SHP77 treated with DMSO at 0.1 percent for 48 hours (cell line): Measurements from ENCODE around the gene L1CAM.

Source experiments
- DNase-seq: peaks from one replicate; lab custom pipeline; 2025; lab: John Stamatoyannopoulos, UW

L1CAM gene

DNA sequence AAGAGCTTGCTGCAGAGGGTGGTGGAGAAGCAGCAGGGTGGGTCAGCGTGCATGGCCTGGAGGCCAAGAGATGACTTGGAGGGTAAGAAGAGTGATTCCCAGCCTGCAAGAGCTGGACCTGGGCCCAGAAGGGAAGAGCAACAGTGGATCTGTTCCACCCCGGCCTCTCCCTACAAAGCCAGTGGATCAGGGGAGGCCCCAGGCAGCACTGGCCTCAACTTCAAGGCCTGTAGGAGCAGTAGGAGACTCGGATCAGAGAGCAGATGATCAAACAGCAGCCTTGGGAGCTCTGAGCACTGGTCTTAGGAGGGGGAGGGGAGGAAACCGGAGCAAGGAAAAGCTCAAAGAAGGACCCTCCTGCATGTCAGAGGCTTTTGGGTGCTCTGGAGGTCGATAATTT lies 7.6 kb downstream of the L1CAM start:
- DNase-seq, result no peak

DNA sequence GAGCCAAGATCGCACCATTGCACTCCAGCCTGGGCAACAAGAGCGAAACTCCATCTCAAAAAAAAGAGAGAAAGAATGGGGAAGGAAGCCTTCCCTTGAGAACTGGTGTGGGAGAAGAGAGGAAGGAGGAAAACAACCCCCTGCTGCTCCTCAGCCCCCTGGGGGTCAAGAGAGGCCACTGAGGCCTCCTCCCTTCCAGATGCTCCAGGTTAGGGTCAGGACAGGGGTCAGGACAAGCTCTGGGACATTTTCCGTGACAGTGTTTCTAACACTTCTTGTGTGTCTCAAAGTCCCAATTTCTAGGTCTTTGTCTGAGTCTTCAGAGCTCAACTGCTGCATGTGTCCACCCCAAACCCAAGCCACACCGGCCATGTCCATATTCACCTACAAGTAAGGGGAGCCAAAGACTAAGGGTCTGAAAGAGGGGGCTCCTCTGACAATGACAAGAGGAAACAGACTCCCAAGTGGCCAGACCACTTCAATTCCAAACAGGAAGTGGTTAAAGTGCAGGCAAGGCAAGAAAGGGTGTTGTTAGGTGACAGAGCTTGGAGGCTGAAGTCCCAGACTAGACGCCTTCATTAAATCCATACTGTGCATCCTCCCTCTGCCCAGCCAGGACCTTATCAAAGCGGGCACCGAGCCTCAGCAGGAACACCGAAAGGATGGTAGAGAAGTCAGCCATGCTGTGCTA lies 8.3 kb downstream of the L1CAM start:
- no peak for DNase-seq

DNA sequence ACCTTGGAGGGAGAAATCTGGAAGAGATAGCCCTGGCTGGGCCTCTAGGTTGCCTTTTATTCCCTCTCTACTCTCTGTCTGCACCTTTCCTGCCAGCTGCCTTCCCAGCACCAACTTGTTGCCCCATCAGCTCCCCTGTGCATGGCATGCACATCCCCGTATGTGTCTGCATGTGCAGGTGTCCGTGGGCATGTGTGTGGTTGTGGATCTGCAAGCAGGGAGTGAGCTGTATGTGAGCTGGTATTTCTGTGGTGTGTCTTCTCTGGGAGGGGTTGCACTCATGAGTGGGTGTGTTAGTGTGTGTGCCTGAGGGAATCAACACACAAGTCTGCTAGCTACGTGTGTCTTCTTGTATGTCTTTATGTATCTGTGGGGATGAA lies 9.9 kb downstream of the L1CAM start:
- DNase-seq, result no peak

DNA sequence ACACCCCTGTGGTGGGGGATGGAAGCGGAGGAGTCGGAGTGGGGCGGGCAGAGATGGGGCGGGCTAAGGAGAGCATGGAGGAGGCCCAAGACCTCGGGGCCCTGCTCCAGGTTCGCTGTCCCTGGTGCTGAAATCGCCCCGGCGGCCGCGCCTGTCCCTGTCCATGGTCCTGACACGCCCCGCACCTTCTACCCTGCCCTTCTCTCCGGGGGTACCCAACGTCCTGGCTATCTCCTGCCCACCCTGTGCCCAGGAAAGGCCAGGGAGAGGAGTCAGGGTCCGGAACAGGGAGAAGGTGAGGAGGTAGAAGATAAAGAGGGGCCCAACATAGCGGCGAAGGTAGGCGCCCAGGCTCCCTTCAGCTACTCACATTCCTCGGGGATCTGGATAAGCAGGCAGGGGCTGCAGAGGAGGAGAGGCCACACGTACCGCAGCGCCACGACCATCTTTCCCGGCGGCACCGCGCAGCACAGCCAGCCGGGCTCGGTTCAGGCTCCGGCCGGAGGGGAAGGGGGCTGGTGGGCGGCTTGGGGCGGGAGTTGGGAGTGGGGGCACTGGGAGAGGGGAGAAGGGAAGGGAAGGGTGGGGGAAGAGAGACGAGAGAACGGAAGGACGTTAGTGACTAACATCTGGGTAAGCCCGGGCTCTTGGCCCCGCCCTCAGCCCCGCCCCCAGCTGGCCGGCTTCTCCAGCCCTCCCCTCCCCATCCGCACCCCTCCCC lies 10.4 kb downstream of the L1CAM start:
- no peak for DNase-seq

DNA sequence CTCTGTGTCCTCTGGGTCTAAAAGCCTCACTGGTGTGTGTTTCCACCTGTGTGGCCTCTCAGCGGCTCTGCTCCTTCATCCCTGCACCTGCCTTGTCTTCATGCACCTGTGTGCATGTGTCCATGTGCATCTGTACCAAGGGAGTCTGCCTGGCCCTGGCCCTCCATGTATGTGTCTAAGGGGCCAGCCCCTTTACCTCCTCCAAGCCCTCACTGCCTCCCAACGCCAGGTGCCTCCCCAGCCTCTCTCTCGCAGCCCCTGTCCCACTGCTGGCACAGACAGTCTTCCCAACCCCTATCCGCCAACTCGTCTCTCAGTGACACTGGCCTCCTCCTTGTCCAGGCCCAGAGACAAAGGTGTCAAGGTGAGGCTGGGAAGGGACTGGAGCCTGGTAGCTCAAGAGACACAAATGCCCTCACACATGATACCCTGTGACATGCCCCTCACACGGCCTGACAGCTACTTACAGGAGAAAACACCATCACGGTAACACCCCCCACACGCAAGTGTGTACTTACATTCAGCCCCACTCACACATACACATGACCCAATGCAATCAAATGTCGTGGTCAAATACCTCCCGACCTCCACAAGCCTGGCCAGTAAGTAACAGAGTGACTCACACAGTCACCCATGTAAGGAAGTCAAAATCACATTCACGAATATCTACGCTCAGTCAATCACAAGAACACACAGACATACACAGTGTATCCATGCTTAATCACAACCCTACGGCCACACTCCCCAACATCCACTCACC lies 11.4 kb downstream of the L1CAM start:
- no peak for DNase-seq

DNA sequence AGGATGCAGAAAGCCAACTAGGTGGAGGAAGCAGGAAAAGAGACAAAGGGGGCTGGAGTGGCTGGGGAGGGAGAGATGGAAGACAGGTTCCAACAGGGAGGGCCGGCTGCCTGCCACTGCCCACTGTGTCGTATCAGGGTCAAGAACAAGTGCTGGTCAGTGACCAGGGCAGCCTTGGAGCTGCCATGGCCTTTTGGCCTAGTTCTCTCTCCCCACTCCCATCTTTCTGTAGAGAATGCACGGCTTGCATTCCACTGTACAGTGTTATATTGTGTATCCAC lies 11.9 kb downstream of the L1CAM start:
- no peak for DNase-seq

DNA sequence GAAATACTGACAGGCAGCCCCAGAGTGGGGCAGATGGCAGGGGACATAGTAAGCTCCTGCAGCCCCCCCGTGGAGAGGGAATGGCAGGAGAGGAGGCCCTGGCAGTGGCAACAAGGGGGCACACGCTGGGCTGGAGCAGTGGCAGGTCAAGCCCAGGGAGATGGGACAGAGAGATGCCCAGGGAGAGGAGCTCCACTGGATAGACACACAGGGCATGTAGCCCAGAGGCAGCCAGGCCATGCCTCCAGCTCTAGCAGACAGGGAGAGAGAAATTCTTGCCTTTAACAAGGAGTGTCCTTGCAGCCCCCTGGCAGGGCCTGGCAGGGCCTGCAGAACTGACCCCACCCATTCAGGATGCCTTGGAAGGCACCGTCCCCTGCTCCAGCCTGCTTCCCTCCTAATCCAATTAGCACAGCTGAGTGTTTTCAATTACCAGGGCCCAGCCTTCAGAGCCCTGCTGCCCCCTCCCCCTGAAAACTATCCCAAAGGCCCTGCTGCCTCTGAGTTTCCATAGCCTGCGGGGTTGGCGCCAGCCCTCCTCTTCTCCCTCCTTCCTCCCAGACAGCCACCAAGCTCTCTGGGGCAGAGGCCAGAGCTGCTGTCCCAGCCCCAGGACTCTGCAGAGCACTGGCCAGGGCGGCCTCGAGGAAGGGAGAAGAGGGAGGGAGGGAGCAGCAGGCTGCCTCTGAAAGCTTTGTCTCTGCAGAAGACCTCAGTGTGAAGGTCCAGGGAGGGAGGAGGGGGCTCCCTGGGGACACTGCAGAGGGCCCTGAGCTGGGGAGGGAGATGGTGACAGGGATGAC lies 12.5 kb downstream of the L1CAM start:
- DNase-seq, result no peak

DNA sequence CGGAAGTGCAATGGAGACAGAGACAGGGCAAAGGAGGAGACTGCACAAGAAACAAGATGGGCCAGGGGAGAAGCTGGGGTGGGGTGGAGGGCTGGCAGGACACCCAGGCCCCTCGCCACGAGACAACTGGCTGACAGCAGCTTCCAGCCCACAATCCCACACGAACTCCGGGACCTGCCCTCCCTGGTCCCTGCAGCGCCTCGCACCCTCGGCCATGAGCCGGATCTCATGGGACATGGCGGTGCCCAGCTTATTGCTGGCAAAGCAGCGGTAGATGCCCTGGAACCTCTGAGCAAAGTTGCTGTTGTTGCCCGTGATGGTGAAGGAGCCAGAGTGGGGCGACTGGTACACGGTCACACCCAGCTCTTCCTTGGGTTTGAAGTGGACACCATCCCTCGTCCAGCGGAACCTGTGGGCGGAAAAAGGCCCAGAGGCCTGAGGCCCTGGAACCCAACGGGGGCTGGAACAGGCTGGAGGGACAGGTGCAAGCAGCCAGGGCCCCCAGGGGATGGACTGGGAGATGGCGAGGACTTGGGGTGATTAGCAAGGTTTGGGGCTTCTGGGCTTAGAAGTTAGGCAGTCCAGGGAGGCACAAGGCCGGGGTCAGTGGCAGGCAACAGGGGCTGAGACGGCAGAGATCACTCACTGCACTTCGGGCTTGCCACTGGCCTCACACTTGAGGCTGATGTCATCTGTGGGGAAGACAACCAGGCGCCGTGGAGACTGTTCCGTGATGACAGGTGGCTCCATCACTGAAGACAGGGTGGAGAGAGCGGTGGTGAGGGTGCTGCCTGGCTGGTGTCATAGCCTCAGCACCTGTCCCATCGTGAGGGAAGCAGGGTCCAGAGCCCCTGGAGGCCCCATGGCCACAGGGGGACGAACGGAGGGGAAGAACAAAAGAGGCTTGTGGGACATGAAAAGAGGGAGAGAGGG lies 13.8 kb downstream of the L1CAM start:
- DNase-seq, result no peak

DNA sequence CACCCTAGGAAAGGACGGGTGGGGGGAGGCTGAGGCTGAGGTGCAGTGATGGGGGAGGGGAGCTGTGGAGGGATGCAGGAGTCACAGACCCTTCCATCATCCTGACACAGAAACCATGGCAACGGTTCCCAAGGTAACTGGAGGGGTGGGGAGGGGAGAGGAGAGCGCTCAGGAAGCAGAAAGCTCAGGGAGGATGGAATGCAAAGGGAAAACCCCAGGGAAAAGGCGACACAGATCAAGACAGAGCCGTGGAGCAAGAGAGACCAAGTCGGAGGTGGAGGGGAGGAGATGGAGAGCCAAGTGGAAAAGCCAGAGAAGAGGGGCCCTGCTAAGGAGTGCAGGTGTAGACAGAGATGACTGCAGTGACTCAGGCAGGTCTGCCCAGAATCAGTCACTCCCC lies 14.5 kb downstream of the L1CAM start:
- no peak for DNase-seq

DNA sequence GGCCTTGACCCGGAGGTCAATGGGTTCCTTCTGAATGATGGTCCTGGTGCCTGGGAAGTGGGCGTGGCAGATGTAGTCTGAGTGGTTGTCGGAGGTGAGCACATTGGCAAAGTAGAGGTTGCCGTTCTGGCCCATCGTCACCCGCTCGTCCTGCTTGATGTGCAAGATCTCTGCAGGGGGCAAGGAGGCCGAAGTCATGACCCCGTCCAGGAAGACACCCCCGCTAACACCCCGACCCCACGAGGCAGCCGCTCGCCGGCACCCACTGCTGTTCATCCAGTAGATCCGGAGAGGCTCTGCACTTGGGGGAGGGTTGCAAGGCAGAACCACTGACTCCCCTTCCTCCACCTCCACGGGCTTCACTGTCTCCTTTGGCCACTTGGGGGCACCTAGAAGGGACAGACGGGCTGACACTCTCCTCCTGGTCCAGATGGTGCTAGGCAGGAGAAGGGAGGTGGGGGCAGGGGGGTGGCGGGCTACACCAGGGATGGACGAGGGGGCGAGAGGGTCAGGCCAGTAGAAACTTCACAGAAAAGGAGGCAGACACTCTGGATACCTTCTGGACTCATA lies 15.1 kb downstream of the L1CAM start:
- no peak for DNase-seq

DNA sequence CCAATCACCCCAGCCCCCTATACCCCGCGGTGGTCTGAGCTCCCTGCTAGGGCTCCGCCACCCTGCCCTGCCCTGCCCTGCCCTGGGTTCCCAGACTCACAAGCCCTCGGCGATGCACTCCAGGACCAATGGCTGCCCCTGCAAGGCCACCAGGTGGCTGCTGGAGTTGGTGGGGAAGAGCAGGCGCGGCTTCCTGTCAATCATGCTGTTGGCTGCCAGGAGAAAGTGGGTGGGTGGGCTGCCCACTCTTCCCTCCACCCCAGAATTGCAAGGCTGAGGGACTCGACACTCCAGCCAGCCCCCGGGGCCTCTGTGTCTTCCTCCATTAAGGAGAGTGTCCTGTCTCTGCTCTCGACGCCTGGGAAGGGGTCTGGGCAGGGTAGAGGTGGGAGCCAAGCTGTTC lies 15.7 kb downstream of the L1CAM start:
- no peak for DNase-seq

DNA sequence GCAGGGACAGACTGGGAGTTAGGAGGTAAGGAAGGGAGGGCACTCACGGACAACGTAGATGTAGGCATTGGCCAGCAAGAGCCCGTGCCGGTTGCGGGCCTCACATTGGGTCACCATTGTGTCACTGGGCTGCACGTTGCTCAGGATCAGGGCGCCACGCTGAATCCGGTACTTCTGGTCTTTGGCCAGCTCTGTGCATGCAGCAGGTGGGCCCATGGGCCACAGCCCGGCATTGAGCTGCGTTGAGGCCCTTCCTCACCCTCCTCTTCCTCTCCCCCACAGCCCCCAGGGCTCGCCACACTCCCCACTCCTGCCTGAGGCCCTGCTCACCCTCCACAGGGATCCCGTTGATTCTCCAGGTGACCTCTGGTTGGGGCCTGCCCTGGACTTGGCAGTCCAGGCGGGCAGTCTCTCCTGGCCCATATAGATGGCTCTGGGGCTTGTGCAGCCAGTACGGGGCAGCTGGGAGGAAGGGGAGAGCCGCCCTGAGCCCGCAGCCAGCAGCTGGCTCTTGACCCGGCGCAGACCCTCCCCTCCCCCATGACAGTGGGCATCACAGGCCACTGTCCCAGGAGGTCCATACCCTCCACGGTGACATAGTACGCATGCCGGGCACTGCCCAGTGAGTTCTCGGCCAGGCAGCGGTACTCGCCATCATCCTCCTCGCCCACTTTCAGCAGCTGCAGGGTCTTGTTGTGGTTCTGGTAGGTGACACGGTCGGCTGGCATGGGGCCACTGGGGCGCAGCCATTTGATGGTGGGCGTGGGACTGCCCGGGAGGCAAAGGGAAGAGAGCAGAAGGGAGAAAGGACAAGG lies 16.3 kb downstream of the L1CAM start:
- no peak for DNase-seq

DNA sequence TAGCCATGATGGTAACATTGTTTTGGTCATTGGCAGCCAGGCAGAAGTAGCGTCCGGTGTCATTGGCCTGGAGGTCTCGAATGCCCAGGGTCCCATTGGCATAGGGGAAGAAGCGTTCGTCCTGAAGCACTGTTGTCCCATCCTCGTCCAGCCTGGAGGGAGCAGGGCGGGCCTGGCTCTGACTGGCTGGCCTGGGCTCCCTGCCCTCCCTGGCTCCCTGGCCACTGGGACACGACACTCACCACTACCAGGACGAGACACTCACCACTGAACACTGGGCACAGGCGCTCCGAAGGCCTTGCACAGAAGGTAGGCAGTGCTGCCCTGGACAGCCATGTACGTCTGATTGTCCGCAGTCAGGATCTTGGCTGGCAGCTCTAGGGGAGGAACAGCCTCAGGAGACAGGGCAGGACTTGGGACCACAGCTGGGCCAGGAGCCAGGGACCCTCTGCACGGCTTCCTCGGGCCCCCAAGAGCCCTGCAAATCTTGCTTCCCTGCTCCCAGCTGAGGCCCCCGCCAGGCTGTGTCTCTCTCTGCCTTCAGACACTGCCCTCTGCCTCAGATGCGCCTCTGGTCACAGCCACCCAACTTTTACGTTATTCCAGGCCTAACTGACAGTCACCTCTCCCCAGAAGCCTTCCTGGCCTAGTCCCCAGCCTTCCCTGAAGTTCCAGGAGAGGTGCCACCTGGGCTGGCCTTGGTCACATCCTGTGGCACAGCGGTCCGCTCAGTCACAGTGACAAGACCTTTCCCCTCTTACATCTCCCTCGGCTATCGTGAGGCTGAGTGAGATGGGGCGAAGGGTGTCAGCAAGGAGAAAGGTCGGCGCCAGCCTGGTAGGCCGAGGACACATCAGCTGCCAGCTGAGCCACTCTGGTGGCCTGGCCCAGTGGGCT lies 17.1 kb downstream of the L1CAM start:
- no peak for DNase-seq

DNA sequence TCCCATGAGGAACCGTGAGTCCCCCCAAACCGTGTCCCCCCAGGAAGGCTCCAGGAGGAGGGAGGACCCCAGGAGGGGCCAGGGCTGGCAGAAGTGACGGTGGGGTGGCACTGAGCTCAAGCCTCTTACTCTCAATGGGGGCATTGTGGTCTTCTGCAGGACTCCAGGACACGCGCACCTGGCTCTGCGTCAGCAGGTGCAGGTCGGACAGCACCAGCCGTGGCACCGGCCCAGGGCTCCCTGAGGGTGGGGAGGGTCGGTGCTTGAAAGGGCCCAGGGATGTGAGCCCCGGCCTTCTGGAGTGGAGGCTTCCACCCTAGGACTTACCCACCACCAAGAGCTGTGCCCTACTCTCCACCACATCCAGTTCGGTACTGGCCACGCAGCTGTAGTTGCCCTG lies 18.3 kb downstream of the L1CAM start:
- no peak for DNase-seq

DNA sequence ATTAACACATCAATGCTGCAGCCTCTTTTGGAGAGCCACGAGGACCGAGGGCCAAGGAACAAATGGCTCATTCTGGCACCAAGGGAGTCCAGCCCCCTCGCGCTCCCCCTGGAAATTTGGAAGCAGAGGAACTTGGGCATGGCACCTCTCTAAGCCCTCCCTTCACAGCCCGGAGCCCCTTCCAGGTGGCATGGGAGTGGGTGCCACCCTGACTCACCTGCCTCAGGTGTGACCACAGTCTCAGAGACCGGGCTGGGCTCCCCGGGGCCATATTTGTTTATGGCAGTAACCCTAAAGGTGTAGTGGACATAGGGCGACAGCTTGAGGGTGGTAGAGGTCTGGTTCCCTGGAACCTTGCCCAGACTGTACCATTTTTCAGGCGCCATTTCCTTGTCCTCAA lies 18.8 kb downstream of the L1CAM start:
- no peak for DNase-seq

DNA sequence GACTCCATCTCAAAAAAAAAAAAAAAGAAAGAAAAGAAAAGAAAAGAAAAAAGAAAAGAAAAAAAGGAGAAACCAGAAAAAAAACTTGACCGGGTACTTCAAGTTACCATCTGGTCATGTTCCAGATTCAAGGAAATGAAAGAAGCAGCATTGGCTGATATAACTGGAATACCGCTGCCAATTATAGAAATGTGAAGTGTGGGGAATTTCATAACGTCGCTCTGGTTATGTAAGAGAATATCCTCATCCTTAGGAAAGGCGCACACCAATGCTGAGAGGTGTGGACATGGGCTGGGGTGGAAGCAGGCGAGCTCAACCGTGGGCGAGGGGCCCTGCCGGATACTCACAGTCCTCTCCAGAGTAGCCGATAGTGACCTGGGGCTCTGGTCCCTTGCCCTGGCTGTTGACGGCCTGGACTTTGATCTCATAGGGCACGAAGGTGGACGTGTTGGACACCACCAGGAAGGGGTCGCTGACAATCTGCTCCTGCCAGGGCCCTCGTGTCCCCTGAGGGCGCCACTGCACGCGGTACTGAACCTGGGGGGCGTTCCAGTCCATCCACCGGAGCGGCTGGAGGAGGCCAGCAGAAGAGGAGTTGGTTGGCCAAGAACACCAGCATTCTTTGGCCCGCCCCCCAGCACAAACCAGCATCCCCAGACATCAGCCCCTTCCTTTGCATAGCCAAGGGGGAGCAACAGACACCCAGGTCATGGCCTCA lies 19.5 kb downstream of the L1CAM start:
- DNase-seq, result no peak

DNA sequence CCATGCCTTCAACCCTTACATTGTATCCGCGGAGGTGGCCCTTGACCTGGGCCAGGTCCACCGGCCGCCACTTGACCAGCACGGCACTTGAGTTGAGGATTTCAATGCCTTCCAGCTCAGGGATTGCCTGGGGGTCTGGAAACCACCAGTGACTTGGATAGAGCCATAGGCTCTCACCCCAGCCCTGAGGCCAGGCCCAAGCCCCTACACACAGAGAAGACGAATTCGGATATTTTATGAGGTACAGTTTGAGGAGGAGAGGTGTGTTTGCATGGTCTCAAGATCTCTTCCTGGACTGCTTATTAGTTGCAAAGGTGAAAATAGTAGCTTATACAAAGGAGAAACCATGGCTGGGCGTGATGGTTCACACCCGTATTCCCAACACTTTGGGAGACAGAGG lies 20.3 kb downstream of the L1CAM start:
- DNase-seq, result no peak

DNA sequence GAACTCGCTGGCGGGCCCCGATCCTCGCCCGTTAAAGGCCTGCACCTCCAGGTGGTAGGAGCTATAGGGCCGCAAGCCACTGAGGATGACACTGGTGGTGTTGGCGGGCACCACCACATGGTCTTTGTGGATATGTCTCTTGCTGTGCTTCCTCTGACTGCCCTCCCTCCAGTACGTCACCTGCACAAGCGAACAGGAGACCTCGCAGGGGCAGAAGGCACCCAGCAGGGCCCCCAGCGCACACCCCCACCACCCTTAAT lies 20.7 kb downstream of the L1CAM start:
- DNase-seq, result no peak
